ENCODE measurements around the gene DPF3.

The DPF3 gene

GRCh38 chr14:72917094-72917802, 23.3 kb upstream of the DPF3 start:
- Histone ChIP-seq H3K27ac (ENCODE audit: low read depth, low read length) (no peak overlapping the region), H3K9ac (ENCODE audit: low read length) (no peak overlapping the region), H3K79me2 (ENCODE audit: insufficient read depth, low read length) (no peaks in the 10 kb centered on the region), H3K9me2 (replicated peaks; ENCODE audit: insufficient read depth, low read length) (no peaks in the 10 kb centered on the region), H3K4me3 (ENCODE audit: insufficient read depth, low read length, poor library complexity, severe bottlenecking) (no peak overlapping the region), H3K36me3 (ENCODE audit: low read length) (no peaks in the 10 kb centered on the region), H3F3A (ENCODE audit: insufficient read depth) (no peaks in the 10 kb centered on the region), H4K20me1 (ENCODE audit: low read depth, low read length) (no peaks in the 10 kb centered on the region), H3K4me2 (ENCODE audit: low read depth, low read length, poor library complexity, severe bottlenecking) (no peak overlapping the region), H3K27me3 (ENCODE audit: low read length) (no peaks in the 10 kb centered on the region), H2AFZ (ENCODE audit: low read depth, low read length, severe bottlenecking) (no peak overlapping the region), H3K9me3 (ENCODE audit: insufficient read depth, low read length) (no peaks in the 10 kb centered on the region)
- TF ChIP-seq EZH2phosphoT487 (conservative IDR thresholded peaks at IDR 0.05; ENCODE audit: low read length) = no peak
- TF ChIP-seq, protein P1, sequence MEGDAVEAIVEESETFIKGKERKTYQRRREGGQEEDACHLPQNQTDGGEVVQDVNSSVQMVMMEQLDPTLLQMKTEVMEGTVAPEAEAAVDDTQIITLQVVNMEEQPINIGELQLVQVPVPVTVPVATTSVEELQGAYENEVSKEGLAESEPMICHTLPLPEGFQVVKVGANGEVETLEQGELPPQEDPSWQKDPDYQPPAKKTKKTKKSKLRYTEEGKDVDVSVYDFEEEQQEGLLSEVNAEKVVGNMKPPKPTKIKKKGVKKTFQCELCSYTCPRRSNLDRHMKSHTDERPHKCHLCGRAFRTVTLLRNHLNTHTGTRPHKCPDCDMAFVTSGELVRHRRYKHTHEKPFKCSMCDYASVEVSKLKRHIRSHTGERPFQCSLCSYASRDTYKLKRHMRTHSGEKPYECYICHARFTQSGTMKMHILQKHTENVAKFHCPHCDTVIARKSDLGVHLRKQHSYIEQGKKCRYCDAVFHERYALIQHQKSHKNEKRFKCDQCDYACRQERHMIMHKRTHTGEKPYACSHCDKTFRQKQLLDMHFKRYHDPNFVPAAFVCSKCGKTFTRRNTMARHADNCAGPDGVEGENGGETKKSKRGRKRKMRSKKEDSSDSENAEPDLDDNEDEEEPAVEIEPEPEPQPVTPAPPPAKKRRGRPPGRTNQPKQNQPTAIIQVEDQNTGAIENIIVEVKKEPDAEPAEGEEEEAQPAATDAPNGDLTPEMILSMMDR (IDR thresholded peaks at IDR 0.05; ENCODE audit: insufficient read depth, low read length, poor library complexity, severe bottlenecking) = no peak

- Histone ChIP-seq H3K27ac (ENCODE audit: low read depth, low read length) (no peak overlapping the region), H3K4me3 (ENCODE audit: insufficient read depth, low read length, poor library complexity, severe bottlenecking) (no peak overlapping the region), H3K27me3 (ENCODE audit: low read length) (no peaks in the 10 kb centered on the region), H3K9ac (ENCODE audit: low read length) (no peak overlapping the region), H3K36me3 (ENCODE audit: low read length) (no peaks in the 10 kb centered on the region), H2AFZ (ENCODE audit: low read depth, low read length, severe bottlenecking) (no peak overlapping the region), H3K4me2 (ENCODE audit: low read depth, low read length, poor library complexity, severe bottlenecking) (no peak overlapping the region), H3K79me2 (ENCODE audit: insufficient read depth, low read length) (no peaks in the 10 kb centered on the region), H3K9me3 (ENCODE audit: insufficient read depth, low read length) (no peaks in the 10 kb centered on the region), H3F3A (ENCODE audit: insufficient read depth) (no peaks in the 10 kb centered on the region), H3K9me2 (replicated peaks; ENCODE audit: insufficient read depth, low read length) (no peaks in the 10 kb centered on the region), H4K20me1 (ENCODE audit: low read depth, low read length) (no peaks in the 10 kb centered on the region)
- no peak for TF ChIP-seq EZH2phosphoT487 (conservative IDR thresholded peaks at IDR 0.05; ENCODE audit: low read length)
- TF ChIP-seq, protein P1 (IDR thresholded peaks at IDR 0.05; ENCODE audit: insufficient read depth, low read length, poor library complexity, severe bottlenecking) = no peak
These were observed 22.3 kb upstream of the DPF3 start for GRCh38 chr14:72916174-72916573.

DNA sequence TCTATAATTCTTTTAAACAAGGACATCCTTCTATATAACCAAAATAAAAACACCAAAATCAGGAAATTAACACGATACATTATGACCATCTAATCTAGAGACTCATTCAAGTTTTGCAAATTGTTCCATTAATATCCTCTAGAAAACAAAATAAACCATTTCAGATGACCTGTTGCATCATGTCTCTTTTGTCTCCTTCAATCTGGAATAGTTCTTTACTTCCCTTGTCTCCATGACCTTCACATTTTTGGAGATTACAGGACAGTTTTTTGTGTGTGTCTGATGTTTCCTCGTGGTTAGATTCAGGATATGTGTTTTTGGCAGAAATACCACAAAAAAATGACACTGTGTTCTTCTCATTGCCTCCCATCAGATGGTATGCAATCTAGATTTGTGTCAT, 19.9 kb upstream of the DPF3 start:
- no peak overlapping the region for H3K4me2 ChIP-seq (ENCODE audit: low read depth, low read length, poor library complexity, severe bottlenecking)
- H3K9me2 ChIP-seq (replicated peaks; ENCODE audit: insufficient read depth, low read length) = no peaks in the 10 kb centered on the region
- no peaks in the 10 kb centered on the region for H4K20me1 ChIP-seq (ENCODE audit: low read depth, low read length)
- H3K36me3 ChIP-seq (ENCODE audit: low read length) = no peaks in the 10 kb centered on the region
- H3K9ac ChIP-seq (ENCODE audit: low read length) = no peak overlapping the region
- no peaks in the 10 kb centered on the region for H3K79me2 ChIP-seq (ENCODE audit: insufficient read depth, low read length)
- H3F3A ChIP-seq (ENCODE audit: insufficient read depth) = no peaks in the 10 kb centered on the region
- TF ChIP-seq EZH2phosphoT487 (conservative IDR thresholded peaks at IDR 0.05; ENCODE audit: low read length) = no peak
- TF ChIP-seq, protein P1 (IDR thresholded peaks at IDR 0.05; ENCODE audit: insufficient read depth, low read length, poor library complexity, severe bottlenecking) = no peak
- H2AFZ ChIP-seq (ENCODE audit: low read depth, low read length, severe bottlenecking) = no peak overlapping the region
- H3K9me3 ChIP-seq (ENCODE audit: insufficient read depth, low read length) = no peaks in the 10 kb centered on the region
- H3K4me3 ChIP-seq (ENCODE audit: insufficient read depth, low read length, poor library complexity, severe bottlenecking) = no peak overlapping the region
- no peaks in the 10 kb centered on the region for H3K27me3 ChIP-seq (ENCODE audit: low read length)
- no peak overlapping the region for H3K27ac ChIP-seq (ENCODE audit: low read depth, low read length)
